ENCODE measurements around the gene KDM1B.

The KDM1B gene

DNA sequence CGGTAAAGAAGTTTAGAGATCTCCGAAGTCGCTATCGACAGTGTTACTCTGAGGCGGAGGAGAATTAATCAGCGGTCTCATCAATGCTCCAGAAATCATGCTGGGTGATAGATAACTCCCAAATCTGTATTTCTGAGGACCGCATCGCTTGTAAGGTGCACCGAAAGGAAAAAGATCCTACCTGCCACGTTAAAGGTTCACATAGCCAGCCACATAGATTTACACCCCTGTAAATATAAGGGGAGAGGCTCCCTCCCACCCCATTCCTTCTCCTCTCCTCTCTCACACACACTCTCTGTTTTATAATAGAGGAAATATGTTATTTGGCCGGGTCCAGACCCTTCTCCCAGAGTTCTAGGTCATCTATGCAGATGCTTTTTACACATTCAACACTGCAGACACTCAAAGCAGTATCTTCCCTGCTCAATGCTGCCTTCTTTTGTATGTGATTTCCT is 109.7 kb downstream of the KDM1B start (continued):
- no peak for TF ChIP-seq ZNF37A (tag by site-specific recombination; IDR thresholded peaks at IDR 0.05)
- TF ChIP-seq, protein P1, sequence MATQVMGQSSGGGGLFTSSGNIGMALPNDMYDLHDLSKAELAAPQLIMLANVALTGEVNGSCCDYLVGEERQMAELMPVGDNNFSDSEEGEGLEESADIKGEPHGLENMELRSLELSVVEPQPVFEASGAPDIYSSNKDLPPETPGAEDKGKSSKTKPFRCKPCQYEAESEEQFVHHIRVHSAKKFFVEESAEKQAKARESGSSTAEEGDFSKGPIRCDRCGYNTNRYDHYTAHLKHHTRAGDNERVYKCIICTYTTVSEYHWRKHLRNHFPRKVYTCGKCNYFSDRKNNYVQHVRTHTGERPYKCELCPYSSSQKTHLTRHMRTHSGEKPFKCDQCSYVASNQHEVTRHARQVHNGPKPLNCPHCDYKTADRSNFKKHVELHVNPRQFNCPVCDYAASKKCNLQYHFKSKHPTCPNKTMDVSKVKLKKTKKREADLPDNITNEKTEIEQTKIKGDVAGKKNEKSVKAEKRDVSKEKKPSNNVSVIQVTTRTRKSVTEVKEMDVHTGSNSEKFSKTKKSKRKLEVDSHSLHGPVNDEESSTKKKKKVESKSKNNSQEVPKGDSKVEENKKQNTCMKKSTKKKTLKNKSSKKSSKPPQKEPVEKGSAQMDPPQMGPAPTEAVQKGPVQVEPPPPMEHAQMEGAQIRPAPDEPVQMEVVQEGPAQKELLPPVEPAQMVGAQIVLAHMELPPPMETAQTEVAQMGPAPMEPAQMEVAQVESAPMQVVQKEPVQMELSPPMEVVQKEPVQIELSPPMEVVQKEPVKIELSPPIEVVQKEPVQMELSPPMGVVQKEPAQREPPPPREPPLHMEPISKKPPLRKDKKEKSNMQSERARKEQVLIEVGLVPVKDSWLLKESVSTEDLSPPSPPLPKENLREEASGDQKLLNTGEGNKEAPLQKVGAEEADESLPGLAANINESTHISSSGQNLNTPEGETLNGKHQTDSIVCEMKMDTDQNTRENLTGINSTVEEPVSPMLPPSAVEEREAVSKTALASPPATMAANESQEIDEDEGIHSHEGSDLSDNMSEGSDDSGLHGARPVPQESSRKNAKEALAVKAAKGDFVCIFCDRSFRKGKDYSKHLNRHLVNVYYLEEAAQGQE (tag by site-specific recombination; IDR thresholded peaks at IDR 0.05) = no peak
- TF ChIP-seq GLIS1 (tag by site-specific recombination; IDR thresholded peaks at IDR 0.05) = no peak
- TF ChIP-seq ZBTB6 (tag by site-specific recombination; IDR thresholded peaks at IDR 0.05) = no peak
- peak; percentile 5; the same call in 1 of the 2 replicates for TF ChIP-seq ZNF324 (tag by site-specific recombination; IDR thresholded peaks at IDR 0.05)
- no peak for TF ChIP-seq ZNF513 (tag by site-specific recombination; IDR thresholded peaks at IDR 0.05)
- peak; percentile 37; the same call in 1 of the 2 replicates for TF ChIP-seq ZEB2 (tag by site-specific recombination; IDR thresholded peaks at IDR 0.05)
- peak; percentile 32 for TF ChIP-seq ZBTB8A (tag by site-specific recombination; IDR thresholded peaks at IDR 0.05)
- TF ChIP-seq, protein P2, sequence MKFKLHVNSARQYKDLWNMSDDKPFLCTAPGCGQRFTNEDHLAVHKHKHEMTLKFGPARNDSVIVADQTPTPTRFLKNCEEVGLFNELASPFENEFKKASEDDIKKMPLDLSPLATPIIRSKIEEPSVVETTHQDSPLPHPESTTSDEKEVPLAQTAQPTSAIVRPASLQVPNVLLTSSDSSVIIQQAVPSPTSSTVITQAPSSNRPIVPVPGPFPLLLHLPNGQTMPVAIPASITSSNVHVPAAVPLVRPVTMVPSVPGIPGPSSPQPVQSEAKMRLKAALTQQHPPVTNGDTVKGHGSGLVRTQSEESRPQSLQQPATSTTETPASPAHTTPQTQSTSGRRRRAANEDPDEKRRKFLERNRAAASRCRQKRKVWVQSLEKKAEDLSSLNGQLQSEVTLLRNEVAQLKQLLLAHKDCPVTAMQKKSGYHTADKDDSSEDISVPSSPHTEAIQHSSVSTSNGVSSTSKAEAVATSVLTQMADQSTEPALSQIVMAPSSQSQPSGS (tag by site-specific recombination; IDR thresholded peaks at IDR 0.05; ENCODE audit: low read depth) = no peak
- no peak for TF ChIP-seq ZNF354C (tag by site-specific recombination; IDR thresholded peaks at IDR 0.05; ENCODE audit: borderline replicate concordance, low read depth)
- 0 out of 2 replicates have a peak, but pooled peaks have one; percentile 23 for TF ChIP-seq ZNF2 (tag by site-specific recombination; IDR thresholded peaks at IDR 0.05)
- no peak for TF ChIP-seq ZNF132 (tag by site-specific recombination; IDR thresholded peaks at IDR 0.05; ENCODE audit: borderline replicate concordance)
- peak; percentile 78; the same call in 1 of the 2 replicates for TF ChIP-seq ZBTB17 (tag by site-specific recombination; IDR thresholded peaks at IDR 0.05)
- TF ChIP-seq KLF9 (tag by site-specific recombination; IDR thresholded peaks at IDR 0.05; ENCODE audit: low read depth) = no peak
- TF ChIP-seq ZNF175 (tag by site-specific recombination; IDR thresholded peaks at IDR 0.05) = no peak
- no peak for TF ChIP-seq ZNF621 (tag by site-specific recombination; IDR thresholded peaks at IDR 0.05)
- TF ChIP-seq ZNF600 (tag by site-specific recombination; IDR thresholded peaks at IDR 0.05) = no peak
- no peak for TF ChIP-seq ZNF585B (tag by site-specific recombination; IDR thresholded peaks at IDR 0.05)
- no peak for TF ChIP-seq ZNF658 (tag by site-specific recombination; IDR thresholded peaks at IDR 0.05)
- no peak for TF ChIP-seq ZNF707 (tag by site-specific recombination; IDR thresholded peaks at IDR 0.05)
- no peak for TF ChIP-seq SCRT1 (tag by site-specific recombination; IDR thresholded peaks at IDR 0.05; ENCODE audit: borderline replicate concordance)
- TF ChIP-seq ZNF514 (tag by site-specific recombination; IDR thresholded peaks at IDR 0.05) = no peak
- TF ChIP-seq SP7 (tag by site-specific recombination; IDR thresholded peaks at IDR 0.05) = no peak; the same call in 1 of the 2 replicates
- no peak for TF ChIP-seq ZNF155 (tag by site-specific recombination; IDR thresholded peaks at IDR 0.05)
- no peak for TF ChIP-seq ZNF398 (tag by site-specific recombination; IDR thresholded peaks at IDR 0.05)
- TF ChIP-seq YY2 (tag by site-specific recombination; IDR thresholded peaks at IDR 0.05) = no peak
- peak; percentile 17; the same call in 1 of the 2 replicates for TF ChIP-seq GFI1B (tag by site-specific recombination; IDR thresholded peaks at IDR 0.05)
- TF ChIP-seq ZNF433 (tag by site-specific recombination; IDR thresholded peaks at IDR 0.05; ENCODE audit: low read depth) = no peak
- TF ChIP-seq ZNF114 (tag by site-specific recombination; IDR thresholded peaks at IDR 0.05) = no peak
- TF ChIP-seq ZNF311 (tag by site-specific recombination; IDR thresholded peaks at IDR 0.05; ENCODE audit: borderline replicate concordance) = no peak
